Mesendoderm (in vitro differentiated cells): Measurements from ENCODE around the gene FAT1.

ENCODE experiments used
- DNase-seq: peaks from one replicate; pipeline ENCODE4 v3.0.0; 2013
- H2AK5ac ChIP-seq: 2 replicates; pipeline ENCODE4 v1.6.1; 2013; ENCODE audit warnings: low read length, inconsistent platforms
- H2BK120ac ChIP-seq: 2 replicates; pipeline ENCODE4 v1.6.1; 2013; ENCODE audit warnings: low read depth, mild to moderate bottlenecking, low read length, moderate library complexity, mixed read lengths
- H2BK15ac ChIP-seq: replicated peaks from 2 replicates; pipeline ENCODE4 v1.6.1; 2013; ENCODE audit warnings: low read depth, mild to moderate bottlenecking, moderate library complexity
- H2BK5ac ChIP-seq: 2 replicates; pipeline ENCODE4 v1.6.1; 2013; ENCODE audit warnings: low read length, inconsistent platforms
- H3K18ac ChIP-seq: 2 replicates; pipeline ENCODE4 v1.6.1; 2013; ENCODE audit warnings: mild to moderate bottlenecking, low read length, mixed read lengths
- H3K23ac ChIP-seq: one replicate; pipeline ENCODE4 v1.6.1; 2013; ENCODE audit warnings: low read length
- H3K27ac ChIP-seq: 2 replicates; pipeline ENCODE4 v1.5.1; 2013; ENCODE audit warnings: low read depth, mild to moderate bottlenecking, inconsistent platforms, low read length, moderate library complexity
- H3K27me3 ChIP-seq: 2 replicates; pipeline ENCODE4 v1.6.1; 2013; ENCODE audit warnings: low read length, control low read depth, mild to moderate bottlenecking, inconsistent platforms; ENCODE audit not compliant: insufficient read depth, poor library complexity
- H3K36me3 ChIP-seq: 2 replicates; pipeline ENCODE4 v1.6.1; 2013; ENCODE audit warnings: low read length, inconsistent platforms; ENCODE audit not compliant: control insufficient read depth, insufficient read depth
- H3K4ac ChIP-seq: one replicate; pipeline ENCODE4 v1.6.1; 2013; ENCODE audit warnings: low read depth, mild to moderate bottlenecking, low read length, moderate library complexity
- H3K4me1 ChIP-seq: 2 replicates; pipeline ENCODE4 v1.6.1; 2013; ENCODE audit warnings: low read depth, low read length, inconsistent platforms; ENCODE audit not compliant: control insufficient read depth
- H3K4me2 ChIP-seq: 2 replicates; pipeline ENCODE4 v1.6.1; 2013; ENCODE audit warnings: low read length
- H3K4me3 ChIP-seq: 2 replicates; pipeline ENCODE4 v1.5.1; 2013; ENCODE audit warnings: mild to moderate bottlenecking, low read length
- H3K56ac ChIP-seq: one replicate; pipeline ENCODE4 v1.6.1; 2013; ENCODE audit warnings: low read length
- H3K79me1 ChIP-seq: 2 replicates; pipeline ENCODE4 v1.6.1; 2013; ENCODE audit warnings: low read length, inconsistent platforms
- H3K79me2 ChIP-seq: 2 replicates; pipeline ENCODE4 v1.6.1; 2013; ENCODE audit warnings: mild to moderate bottlenecking, low read length; ENCODE audit not compliant: control insufficient read depth, insufficient read depth
- H3K9ac ChIP-seq: 2 replicates; pipeline ENCODE4 v1.6.1; 2013; ENCODE audit warnings: low read length, inconsistent platforms
- H4K5ac ChIP-seq: one replicate; pipeline ENCODE4 v1.6.1; 2013; ENCODE audit warnings: low read length
- H4K8ac ChIP-seq: one replicate; pipeline ENCODE4 v1.6.1; 2013; ENCODE audit warnings: low read depth, mild to moderate bottlenecking, control low read depth, low read length, moderate library complexity
- WGBS: extraction: QIAGEN DNeasy Blood & Tissue Kit; methylation state at CpG from one replicate; pipeline ENCODE4 v1.1.7; 2013; ENCODE audit warnings: low lambda C conversion rate, missing lambda C conversion rate; ENCODE audit not compliant: insufficient coverage; ENCODE audit errors: extremely low coverage; 5-methylcytosine and 5-hydroxymethylcytosine counted together

Gene FAT1

GRCh38 chr4:186728631-186729271, 5.1 kb upstream of the FAT1 start:
- H3K9ac ChIP-seq = no peak overlapping the region
- H2BK15ac ChIP-seq = no peak overlapping the region
- H3K79me2 ChIP-seq = no peaks in the 10 kb centered on the region
- no peaks in the 10 kb centered on the region for H3K79me1 ChIP-seq
- H3K18ac ChIP-seq = no peak overlapping the region
- no peak overlapping the region for H4K8ac ChIP-seq
- DNase-seq = peak; percentile 54
- no peak overlapping the region for H2AK5ac ChIP-seq
- H3K4me2 ChIP-seq = no peak overlapping the region
- WGBS = no CpG with 5 or more reads among the region's 4 CpGs
- no peak overlapping the region for H2BK5ac ChIP-seq
- no peaks in the 10 kb centered on the region for H3K27me3 ChIP-seq
- peaks cover 8% of the 10 kb centered on the region for H3K4me1 ChIP-seq
- no peak overlapping the region for H3K56ac ChIP-seq
- no peak overlapping the region for H3K27ac ChIP-seq
- H3K23ac ChIP-seq = no peak overlapping the region
- H3K36me3 ChIP-seq = no peaks in the 10 kb centered on the region
- H3K4me3 ChIP-seq = no peak overlapping the region
- no peak overlapping the region for H2BK120ac ChIP-seq
- H4K5ac ChIP-seq = no peak overlapping the region
- H3K4ac ChIP-seq = no peak overlapping the region

- Histone ChIP-seq H4K5ac (no peak overlapping the region), H4K8ac (no peak overlapping the region), H3K23ac (no peak overlapping the region), H3K79me1 (no peaks in the 10 kb centered on the region), H3K4me3 (no peak overlapping the region), H3K79me2 (no peaks in the 10 kb centered on the region), H3K4ac (no peak overlapping the region), H3K27me3 (no peaks in the 10 kb centered on the region), H2BK120ac (no peak overlapping the region), H2AK5ac (no peak overlapping the region), H2BK5ac (no peak overlapping the region), H3K18ac (no peak overlapping the region), H3K27ac (peak overlapping the region; percentile 8), H3K4me2 (no peak overlapping the region), H3K36me3 (no peaks in the 10 kb centered on the region), H3K4me1 (peaks cover 8% of the 10 kb centered on the region), H3K9ac (no peak overlapping the region), H2BK15ac (no peak overlapping the region), H3K56ac (no peak overlapping the region)
- peak; percentile 95 for DNase-seq
- no CpG with 5 or more reads among the region's 6 CpGs for WGBS
These were observed 4.4 kb upstream of the FAT1 start for GRCh38 chr4:186727977-186728519.

- WGBS = no CpG with 5 or more reads among the region's 15 CpGs
- Histone ChIP-seq H3K79me2 (no peaks in the 10 kb centered on the region), H3K79me1 (no peaks in the 10 kb centered on the region), H3K27ac (peak overlapping the region; percentile 76), H3K4ac (no peak overlapping the region), H2BK120ac (no peak overlapping the region), H3K36me3 (no peaks in the 10 kb centered on the region), H4K8ac (no peak overlapping the region), H2BK5ac (no peak overlapping the region), H4K5ac (no peak overlapping the region), H3K9ac (peak overlapping the region; percentile 50), H3K4me3 (peak overlapping the region; percentile 59), H3K4me2 (peak overlapping the region; percentile 59), H3K23ac (no peak overlapping the region), H3K18ac (peak overlapping the region; percentile 75), H2AK5ac (no peak overlapping the region), H3K56ac (peak overlapping the region; percentile 70), H3K27me3 (no peaks in the 10 kb centered on the region), H3K4me1 (peaks cover 8% of the 10 kb centered on the region), H2BK15ac (peak overlapping the region; percentile 57)
- peak; percentile 84 for DNase-seq
These were observed 3.7 kb upstream of the FAT1 start for GRCh38 chr4:186727169-186727976.

- H3K4me3 ChIP-seq = peak overlapping the region; percentile 85
- H3K36me3 ChIP-seq = no peaks in the 10 kb centered on the region
- H3K79me1 ChIP-seq = no peaks in the 10 kb centered on the region
- peak overlapping the region; percentile 39 for H2BK15ac ChIP-seq
- H2AK5ac ChIP-seq = no peak overlapping the region
- H2BK120ac ChIP-seq = peak overlapping the region; percentile 63
- peak; percentile 94 for DNase-seq
- no peak overlapping the region for H4K5ac ChIP-seq
- peak overlapping the region; percentile 95 for H3K4me2 ChIP-seq
- WGBS = no CpG with 5 or more reads among the region's 82 CpGs
- H3K4ac ChIP-seq = peak overlapping the region; percentile 74
- H3K4me1 ChIP-seq = peaks cover 8% of the 10 kb centered on the region
- H2BK5ac ChIP-seq = peak overlapping the region; percentile 67
- peak overlapping the region; percentile 87 for H3K56ac ChIP-seq
- peak overlapping the region; percentile 77 for H3K27ac ChIP-seq
- H3K23ac ChIP-seq = peak overlapping the region; percentile 83
- H4K8ac ChIP-seq = no peak overlapping the region
- H3K27me3 ChIP-seq = no peaks in the 10 kb centered on the region
- peaks cover 3% of the 10 kb centered on the region for H3K79me2 ChIP-seq
- peak overlapping the region; percentile 78 for H3K9ac ChIP-seq
- H3K18ac ChIP-seq = peak overlapping the region; percentile 86
These were observed 2.9 kb upstream of the FAT1 start for GRCh38 chr4:186726426-186727168.

GRCh38 chr4:186725469-186726425, 2.1 kb upstream of the FAT1 start:
- Histone ChIP-seq H2AK5ac (no peak overlapping the region), H2BK120ac (no peak overlapping the region), H3K79me2 (peaks cover 4% of the 10 kb centered on the region), H3K4me1 (peaks cover 8% of the 10 kb centered on the region), H4K5ac (no peak overlapping the region), H3K4me2 (peak overlapping the region; percentile 95), H3K79me1 (peaks cover 1% of the 10 kb centered on the region), H3K9ac (peak overlapping the region; percentile 91), H3K27ac (peak overlapping the region; percentile 77), H3K56ac (peak overlapping the region; percentile 97), H3K4me3 (peak overlapping the region; percentile 85), H3K4ac (no peak overlapping the region), H3K23ac (no peak overlapping the region), H3K27me3 (no peaks in the 10 kb centered on the region), H2BK5ac (no peak overlapping the region), H4K8ac (no peak overlapping the region), H2BK15ac (peak overlapping the region; percentile 39), H3K18ac (peak overlapping the region; percentile 86), H3K36me3 (no peaks in the 10 kb centered on the region)
- DNase-seq = peak; percentile 76
- no CpG with 5 or more reads among the region's 54 CpGs for WGBS
